Osteoblast (primary cell): ENCODE results near the gene ADCY5. TPM values are rescaled to one million over a fixed set of nuclear protein-coding genes. Genes with fewer than 3 reads are reported as not detected.

Experiments
- DNase-seq: peaks from one replicate; pipeline ENCODE4 v3.0.0; 2011; ENCODE audit warnings: low spot score, mixed read lengths; ENCODE audit not compliant: insufficient read length; ENCODE audit errors: missing footprints
- H2AFZ ChIP-seq: 2 replicates; pipeline ENCODE4 v1.6.0; 2011; ENCODE audit warnings: mild to moderate bottlenecking, low read length
- H3K27ac ChIP-seq: 2 replicates; pipeline ENCODE4 v1.5.1; 2011; ENCODE audit warnings: mild to moderate bottlenecking, low read depth, low read length, moderate library complexity
- H3K27me3 ChIP-seq: 2 replicates; pipeline ENCODE4 v1.6.0; 2012; ENCODE audit warnings: mild to moderate bottlenecking, control low read depth, inconsistent platforms, low read length, moderate library complexity; ENCODE audit not compliant: insufficient read depth
- H3K36me3 ChIP-seq: 2 replicates; pipeline ENCODE4 v1.5.1; 2011; ENCODE audit warnings: mild to moderate bottlenecking, low read length, control low read depth, moderate library complexity; ENCODE audit not compliant: insufficient read depth
- H3K4me1 ChIP-seq: 2 replicates; pipeline ENCODE4 v1.5.1; 2011; ENCODE audit warnings: mild to moderate bottlenecking, low read length, control low read depth, moderate library complexity; ENCODE audit not compliant: insufficient read depth
- H3K4me2 ChIP-seq: 2 replicates; pipeline ENCODE4 v1.6.0; 2011; ENCODE audit warnings: mild to moderate bottlenecking, low read length; ENCODE audit not compliant: insufficient read depth
- H3K4me3 ChIP-seq: fragments of 200-600 bp; sonication (generic); 3 replicates; pipeline ENCODE4 v1.5.1; 2012; ENCODE audit warnings: mild to moderate bottlenecking, low read length, inconsistent platforms; ENCODE audit not compliant: insufficient read depth
- H3K79me2 ChIP-seq: 2 replicates; pipeline ENCODE4 v1.6.0; 2012; ENCODE audit warnings: mild to moderate bottlenecking, low read length, control low read depth, inconsistent platforms; ENCODE audit not compliant: insufficient read depth
- H3K9me3 ChIP-seq: 2 replicates; pipeline ENCODE4 v1.5.1; 2011; ENCODE audit warnings: low read depth, low read length, control low read depth
- H4K20me1 ChIP-seq: 2 replicates; pipeline ENCODE4 v1.6.0; 2012; ENCODE audit warnings: mild to moderate bottlenecking, low read length, control low read depth; ENCODE audit not compliant: insufficient read depth
- total RNA-seq: library from RNA; depleted of rRNA; stranded (reverse); fragments of >200 nt; gene quantifications from 2 replicates; pipeline ENCODE4 v1.2.3, GENCODE V29; 2012
- TF ChIP-seq, protein P1 (sequence below): IDR thresholded peaks from 2 replicates; pipeline ENCODE4 v1.5.1; 2011; ENCODE audit warnings: mild to moderate bottlenecking, low read depth, low read length, moderate library complexity; ENCODE audit errors: extremely low read depth

The ADCY5 gene
- total RNA-seq, 1 donor, result 0.72 TPM

DNA sequence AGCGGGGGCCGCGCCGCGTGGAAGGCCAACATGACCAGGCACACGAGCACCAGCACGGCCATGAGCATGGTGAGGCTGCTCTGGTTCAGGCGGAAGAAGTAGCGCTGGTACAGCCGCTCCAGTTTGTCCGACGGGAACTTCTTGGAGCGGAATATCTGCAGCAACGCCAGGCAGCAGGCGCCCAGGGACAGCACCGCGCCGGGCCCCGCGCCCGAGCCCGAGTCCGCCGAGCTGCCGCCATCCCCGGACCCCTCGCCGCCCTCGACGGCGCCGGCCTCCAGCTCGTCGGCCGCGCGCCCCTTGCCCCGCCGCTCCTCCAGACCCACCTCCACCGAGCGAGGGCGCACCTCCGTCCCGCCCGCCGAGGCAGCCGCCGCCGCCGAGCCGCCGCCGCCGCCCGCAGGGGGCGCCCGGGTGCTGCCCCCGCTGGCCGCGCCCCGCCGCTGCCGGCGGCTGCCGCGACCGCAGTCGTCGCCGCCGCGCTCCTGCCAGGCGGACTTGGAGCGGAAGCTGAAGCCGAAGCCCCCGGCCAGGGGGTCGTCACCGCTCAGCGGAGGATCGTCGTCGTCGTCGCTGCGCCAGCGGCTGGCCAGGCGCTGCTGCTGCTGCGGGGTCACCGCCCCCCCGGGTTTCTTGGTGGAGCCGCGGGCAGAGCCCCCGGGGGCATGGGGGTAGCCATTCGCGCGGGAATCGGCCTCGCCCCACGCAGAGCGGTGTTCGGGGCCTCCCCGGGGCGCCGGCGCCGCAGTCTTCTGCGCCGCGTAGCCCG lies 957 bp downstream of the ADCY5 start:
- DNase-seq, result peak; percentile 90
- no peak overlapping the region for H3K4me2 ChIP-seq

DNA sequence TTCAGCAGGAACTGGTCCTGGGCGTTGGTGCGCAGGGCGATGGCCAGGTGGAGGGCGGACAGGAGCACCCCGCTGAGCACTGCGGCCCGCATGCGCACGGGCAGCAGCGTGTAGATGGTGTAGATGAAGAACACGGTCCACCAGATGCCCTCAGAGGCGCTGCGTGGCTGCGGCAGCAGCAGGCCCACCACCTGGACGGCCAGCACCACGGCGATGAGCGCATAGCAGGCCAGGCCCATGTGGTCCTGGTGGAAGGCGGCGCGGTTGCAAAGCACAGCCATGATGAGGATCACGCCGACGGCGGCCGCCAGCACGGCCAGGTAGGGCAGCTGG lies 1.5 kb downstream of the ADCY5 start:
- Histone ChIP-seq H3K79me2 (no peaks in the 10 kb centered on the region), H4K20me1 (no peaks in the 10 kb centered on the region), H3K4me3 (no peak overlapping the region), H3K4me2 (no peak overlapping the region), H3K4me1 (no peaks in the 10 kb centered on the region), H3K27ac (no peak overlapping the region), H3K27me3 (peaks cover 77% of the 10 kb centered on the region), H2AFZ (no peak overlapping the region), H3K36me3 (no peaks in the 10 kb centered on the region), H3K9me3 (no peaks in the 10 kb centered on the region)
- no peak for DNase-seq
- TF ChIP-seq, protein P1, sequence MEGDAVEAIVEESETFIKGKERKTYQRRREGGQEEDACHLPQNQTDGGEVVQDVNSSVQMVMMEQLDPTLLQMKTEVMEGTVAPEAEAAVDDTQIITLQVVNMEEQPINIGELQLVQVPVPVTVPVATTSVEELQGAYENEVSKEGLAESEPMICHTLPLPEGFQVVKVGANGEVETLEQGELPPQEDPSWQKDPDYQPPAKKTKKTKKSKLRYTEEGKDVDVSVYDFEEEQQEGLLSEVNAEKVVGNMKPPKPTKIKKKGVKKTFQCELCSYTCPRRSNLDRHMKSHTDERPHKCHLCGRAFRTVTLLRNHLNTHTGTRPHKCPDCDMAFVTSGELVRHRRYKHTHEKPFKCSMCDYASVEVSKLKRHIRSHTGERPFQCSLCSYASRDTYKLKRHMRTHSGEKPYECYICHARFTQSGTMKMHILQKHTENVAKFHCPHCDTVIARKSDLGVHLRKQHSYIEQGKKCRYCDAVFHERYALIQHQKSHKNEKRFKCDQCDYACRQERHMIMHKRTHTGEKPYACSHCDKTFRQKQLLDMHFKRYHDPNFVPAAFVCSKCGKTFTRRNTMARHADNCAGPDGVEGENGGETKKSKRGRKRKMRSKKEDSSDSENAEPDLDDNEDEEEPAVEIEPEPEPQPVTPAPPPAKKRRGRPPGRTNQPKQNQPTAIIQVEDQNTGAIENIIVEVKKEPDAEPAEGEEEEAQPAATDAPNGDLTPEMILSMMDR, result no peak

More for the DNA sequence above, 957 bp downstream of the ADCY5 start:
- Histone ChIP-seq H3K36me3 (no peaks in the 10 kb centered on the region), H3K79me2 (no peaks in the 10 kb centered on the region), H3K4me3 (no peak overlapping the region), H3K27me3 (peaks cover 75% of the 10 kb centered on the region), H4K20me1 (no peaks in the 10 kb centered on the region), H3K9me3 (no peaks in the 10 kb centered on the region), H3K4me1 (no peaks in the 10 kb centered on the region), H3K27ac (no peak overlapping the region), H2AFZ (no peak overlapping the region)
- TF ChIP-seq, protein P1, result no peak

DNA sequence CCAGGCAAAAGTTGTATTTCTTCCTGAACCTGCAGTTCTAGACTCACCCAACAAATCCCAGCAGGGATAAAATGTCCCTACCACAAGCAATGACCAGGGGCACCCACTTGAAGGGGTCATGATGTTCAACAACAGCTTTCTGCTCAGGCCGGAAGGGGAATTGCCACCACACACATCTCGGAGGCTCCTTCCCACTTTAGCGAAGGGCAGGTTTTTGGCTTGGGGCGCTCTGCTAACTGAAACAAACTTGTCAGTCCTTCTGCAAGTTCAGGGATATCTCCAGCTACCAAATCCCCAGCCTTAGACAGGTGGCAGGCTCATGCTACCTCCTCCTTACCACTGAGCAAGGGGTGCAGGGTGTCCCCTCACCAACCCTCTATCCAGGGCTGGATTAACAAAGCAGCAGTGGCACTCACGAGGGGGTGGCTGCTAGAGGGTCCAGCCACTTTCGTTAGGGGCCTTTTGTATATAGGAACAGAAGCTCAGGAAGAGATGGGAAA lies 2.2 kb downstream of the ADCY5 start:
- H4K20me1 ChIP-seq, result no peaks in the 10 kb centered on the region
- H3K4me3 ChIP-seq, result no peak overlapping the region
- peak; percentile 81 for DNase-seq
- no peak overlapping the region for H3K27ac ChIP-seq
- H3K9me3 ChIP-seq, result no peaks in the 10 kb centered on the region
- peaks cover 77% of the 10 kb centered on the region for H3K27me3 ChIP-seq
- H3K4me2 ChIP-seq, result no peak overlapping the region
- no peak overlapping the region for H2AFZ ChIP-seq
- no peaks in the 10 kb centered on the region for H3K4me1 ChIP-seq
- TF ChIP-seq, protein P1, result no peak
- H3K36me3 ChIP-seq, result no peaks in the 10 kb centered on the region
- no peaks in the 10 kb centered on the region for H3K79me2 ChIP-seq

DNA sequence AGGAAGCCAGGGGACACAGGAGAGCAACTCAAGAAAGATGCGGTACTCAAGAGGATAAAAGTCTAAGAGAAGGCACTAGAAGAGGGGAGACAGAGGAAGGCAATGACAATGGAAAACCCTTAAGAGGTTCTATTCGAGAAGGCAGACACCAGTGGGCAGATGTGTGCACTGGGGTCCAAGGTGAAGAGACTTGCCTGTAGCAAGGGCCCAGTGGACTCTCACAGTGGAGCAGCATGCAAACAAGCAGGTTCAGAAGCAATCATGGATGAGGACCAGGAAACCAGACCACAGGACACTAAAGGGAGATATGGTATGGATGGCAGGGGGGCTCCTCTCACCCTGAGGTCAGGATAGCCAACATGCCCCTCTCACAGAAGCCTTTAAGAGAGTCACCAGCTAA lies 2.7 kb downstream of the ADCY5 start:
- Histone ChIP-seq H3K9me3 (no peaks in the 10 kb centered on the region), H3K4me2 (no peak overlapping the region), H3K4me1 (no peaks in the 10 kb centered on the region), H3K27ac (no peak overlapping the region), H3K79me2 (no peaks in the 10 kb centered on the region), H3K4me3 (no peak overlapping the region), H3K36me3 (no peaks in the 10 kb centered on the region), H3K27me3 (peaks cover 73% of the 10 kb centered on the region), H4K20me1 (no peaks in the 10 kb centered on the region), H2AFZ (no peak overlapping the region)
- no peak for DNase-seq
- TF ChIP-seq, protein P1, result no peak
